Measurements from ENCODE around the gene GLS.

Gene GLS

GRCh38 chr2:190963088-190963487 is 82.5 kb downstream of the GLS start:
- no peak overlapping the region for H3K4me3 ChIP-seq (ENCODE audit: low read depth, low read length)
- H3K4me1 ChIP-seq (ENCODE audit: control insufficient read depth, insufficient read depth, low read length), result no peaks in the 10 kb centered on the region
- CTCF ChIA-PET, result interaction anchor here (0.8 to 1.4 kb wide), 2 partner anchors 15 to 112 kb away, joined by 3 to 4 read pairs; no protein-coding TSS in a partner anchor
- TF ChIP-seq ZBTB17 (tag by site-specific recombination; IDR thresholded peaks at IDR 0.05) (no peak), ZNF510 (tag by site-specific recombination; IDR thresholded peaks at IDR 0.05; ENCODE audit: insufficient replicate concordance) (no peak), IKZF3 (tag by site-specific recombination; IDR thresholded peaks at IDR 0.05) (no peak), ZNF214 (tag by site-specific recombination; IDR thresholded peaks at IDR 0.05; ENCODE audit: borderline replicate concordance) (no peak), ZNF768 (tag by site-specific recombination; IDR thresholded peaks at IDR 0.05) (no peak), ZBTB1 (tag by site-specific recombination; IDR thresholded peaks at IDR 0.05) (no peak), ZNF155 (tag by site-specific recombination; IDR thresholded peaks at IDR 0.05) (no peak), ZSCAN23 (tag by site-specific recombination; IDR thresholded peaks at IDR 0.05) (no peak), YY1 (tag by site-specific recombination; IDR thresholded peaks at IDR 0.05) (no peak)
- TF ChIP-seq, protein P1, sequence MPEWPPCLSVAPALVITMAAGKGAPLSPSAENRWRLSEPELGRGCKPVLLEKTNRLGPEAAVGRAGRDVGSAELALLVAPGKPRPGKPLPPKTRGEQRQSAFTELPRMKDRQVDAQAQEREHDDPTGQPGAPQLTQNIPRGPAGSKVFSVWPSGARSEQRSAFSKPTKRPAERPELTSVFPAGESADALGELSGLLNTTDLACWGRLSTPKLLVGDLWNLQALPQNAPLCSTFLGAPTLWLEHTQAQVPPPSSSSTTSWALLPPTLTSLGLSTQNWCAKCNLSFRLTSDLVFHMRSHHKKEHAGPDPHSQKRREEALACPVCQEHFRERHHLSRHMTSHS (tag by site-specific recombination; IDR thresholded peaks at IDR 0.05), result no peak
- TF ChIP-seq, protein P2, sequence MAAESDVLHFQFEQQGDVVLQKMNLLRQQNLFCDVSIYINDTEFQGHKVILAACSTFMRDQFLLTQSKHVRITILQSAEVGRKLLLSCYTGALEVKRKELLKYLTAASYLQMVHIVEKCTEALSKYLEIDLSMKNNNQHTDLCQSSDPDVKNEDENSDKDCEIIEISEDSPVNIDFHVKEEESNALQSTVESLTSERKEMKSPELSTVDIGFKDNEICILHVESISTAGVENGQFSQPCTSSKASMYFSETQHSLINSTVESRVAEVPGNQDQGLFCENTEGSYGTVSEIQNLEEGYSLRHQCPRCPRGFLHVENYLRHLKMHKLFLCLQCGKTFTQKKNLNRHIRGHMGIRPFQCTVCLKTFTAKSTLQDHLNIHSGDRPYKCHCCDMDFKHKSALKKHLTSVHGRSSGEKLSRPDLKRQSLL (tag by site-specific recombination; IDR thresholded peaks at IDR 0.05), result no peak
- no peak overlapping the region for H3K27ac ChIP-seq (ENCODE audit: extremely low read depth, low read depth, low read length)
- H3K9me3 ChIP-seq (ENCODE audit: control insufficient read depth, insufficient read depth, low read depth, low read length), result no peaks in the 10 kb centered on the region
- peaks cover 0 to 46% of the 10 kb centered on the region in 2 experiments; a peak in 2 of 3 replicates for H3K36me3 ChIP-seq (ENCODE audit: control insufficient read depth in 2 of 2, insufficient read depth in 1 of 2, low read length in 2 of 2)
- POLR2A ChIA-PET, result no interaction called here

DNA sequence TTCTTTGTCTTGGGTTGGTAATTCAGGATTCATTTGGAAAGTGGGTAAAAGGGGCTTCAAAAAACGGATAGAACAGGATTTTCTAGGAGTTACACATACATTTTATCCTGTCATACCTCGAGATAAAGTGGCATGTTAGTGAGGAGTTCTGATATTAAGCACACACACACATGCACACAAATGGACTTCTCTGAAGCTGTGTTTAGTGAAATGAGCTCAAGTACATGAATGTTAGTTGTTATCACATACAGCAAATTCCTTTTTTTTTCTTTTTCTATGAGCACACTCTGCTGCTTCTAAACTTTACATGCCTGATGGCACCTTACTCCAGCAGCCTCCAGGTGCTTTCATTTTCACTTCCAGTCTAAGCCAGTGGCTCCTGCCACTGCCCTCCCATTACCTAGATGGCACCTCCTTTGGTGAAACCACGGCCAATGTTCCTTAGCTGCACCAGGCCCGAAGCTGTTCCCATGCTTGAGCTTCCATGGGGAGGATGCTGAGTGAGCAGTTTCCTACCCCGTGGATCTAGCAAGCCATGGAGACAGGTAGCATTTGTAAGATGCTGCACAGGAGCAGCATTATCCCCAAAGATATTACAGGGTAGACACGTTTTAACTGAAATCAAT is 83.7 kb downstream of the GLS start:
- no peaks in the 10 kb centered on the region for H3K4me1 ChIP-seq (ENCODE audit: control insufficient read depth, insufficient read depth, low read length)
- H3K4me3 ChIP-seq (ENCODE audit: low read depth, low read length), result no peak overlapping the region
- H3K27ac ChIP-seq (ENCODE audit: extremely low read depth, low read depth, low read length), result no peak overlapping the region
- peaks cover 0 to 57% of the 10 kb centered on the region in 2 experiments; a peak in 2 of 3 replicates for H3K36me3 ChIP-seq (ENCODE audit: control insufficient read depth in 2 of 2, insufficient read depth in 1 of 2, low read length in 2 of 2)
- no peak for TF ChIP-seq GLIS2 (tag by site-specific recombination; IDR thresholded peaks at IDR 0.05)
- TF ChIP-seq KLF9 (tag by site-specific recombination; IDR thresholded peaks at IDR 0.05; ENCODE audit: low read depth), result no peak
- no peak for TF ChIP-seq ZNF596 (tag by site-specific recombination; IDR thresholded peaks at IDR 0.05)
- no peak for TF ChIP-seq ZNF211 (tag by site-specific recombination; IDR thresholded peaks at IDR 0.05; ENCODE audit: low read depth)
- ChIA-PET POLR2A (no interaction called here), CTCF (interaction anchor here (1.4 kb wide), 1 partner anchor 113 kb away, joined by 3 read pairs; no protein-coding TSS in a partner anchor)
- no peaks in the 10 kb centered on the region for H3K9me3 ChIP-seq (ENCODE audit: control insufficient read depth, insufficient read depth, low read depth, low read length)

DNA sequence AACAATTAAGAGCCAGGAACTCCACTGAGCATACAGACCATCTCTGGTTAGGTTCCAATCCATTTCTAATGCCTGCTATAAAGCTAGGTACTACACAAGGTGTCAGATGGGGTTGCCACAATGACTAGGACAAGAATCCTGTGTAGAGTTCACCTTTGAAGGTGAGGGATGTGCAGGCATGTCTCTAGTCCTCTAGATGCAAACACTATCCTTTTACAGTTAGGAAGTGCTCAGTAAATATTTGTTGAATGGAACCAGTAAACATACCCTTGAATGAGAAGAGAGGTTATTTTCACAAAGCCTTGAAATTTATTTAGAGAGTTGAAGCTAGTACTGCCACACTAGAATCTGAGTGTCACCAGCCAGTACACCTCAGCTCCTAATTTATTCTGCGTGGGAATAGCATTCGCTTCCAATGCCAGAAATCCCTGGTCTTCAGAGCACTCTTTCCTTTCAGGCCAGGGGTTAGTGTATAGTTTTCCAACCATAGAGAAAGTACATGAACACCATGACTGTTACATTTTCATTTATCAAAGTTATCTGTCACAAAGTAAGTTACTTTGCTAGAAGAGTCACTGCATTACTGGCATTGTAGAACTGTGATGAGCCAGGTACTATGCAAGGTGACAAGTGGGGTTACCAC is 85.1 kb downstream of the GLS start:
- H3K9me3 ChIP-seq (ENCODE audit: control insufficient read depth, insufficient read depth, low read depth, low read length), result no peaks in the 10 kb centered on the region
- no peak for TF ChIP-seq GLI4 (tag by site-specific recombination; IDR thresholded peaks at IDR 0.05)
- no peak for TF ChIP-seq ZNF202 (tag by site-specific recombination; IDR thresholded peaks at IDR 0.05; ENCODE audit: borderline replicate concordance)
- no peak for TF ChIP-seq ZNF654 (tag by site-specific recombination; IDR thresholded peaks at IDR 0.05; ENCODE audit: low read depth)
- TF ChIP-seq ZNF37A (tag by site-specific recombination; IDR thresholded peaks at IDR 0.05), result no peak
- TF ChIP-seq ZNF16 (tag by site-specific recombination; IDR thresholded peaks at IDR 0.05; ENCODE audit: low read depth), result no peak
- TF ChIP-seq GFI1B (tag by site-specific recombination; IDR thresholded peaks at IDR 0.05), result no peak
- no peak for TF ChIP-seq ZFP69B (tag by site-specific recombination; IDR thresholded peaks at IDR 0.05)
- H3K4me1 ChIP-seq (ENCODE audit: control insufficient read depth, insufficient read depth, low read length), result no peaks in the 10 kb centered on the region
- CTCF ChIA-PET, result interaction anchor here (0.7 kb wide), 1 partner anchor 409 kb away, joined by 3 read pairs; no protein-coding TSS in a partner anchor
- no peak overlapping the region for H3K27ac ChIP-seq (ENCODE audit: extremely low read depth, low read depth, low read length)
- H3K4me3 ChIP-seq (ENCODE audit: low read depth, low read length), result no peak overlapping the region
- peaks cover under 1 to 71% of the 10 kb centered on the region in 2 experiments; a peak in 2 of 3 replicates for H3K36me3 ChIP-seq (ENCODE audit: control insufficient read depth in 2 of 2, insufficient read depth in 1 of 2, low read length in 2 of 2)
- POLR2A ChIA-PET, result no interaction called here

All from HEK293 (cell line).